Colonic mucosa (tissue), 4 donors: ENCODE results near the gene DPP6. TPM values are rescaled to one million over a fixed set of nuclear protein-coding genes. Genes with fewer than 3 reads are reported as not detected.

ENCODE experiments used
- DNase-seq: peaks from one replicate; pipeline ENCODE4 v3.0.0-alpha.2; 2020
- H3K27ac ChIP-seq: fragments of 200-600 bp; one replicate; pipeline ENCODE4 v1.8.0; 2021
- H3K27me3 ChIP-seq: fragments of 200-600 bp; one replicate; pipeline ENCODE4 v1.8.0; 2021
- H3K36me3 ChIP-seq: fragments of 200-600 bp; one replicate; pipeline ENCODE4 v1.8.0; 2021
- H3K4me1 ChIP-seq: fragments of 200-600 bp; one replicate; pipeline ENCODE4 v1.8.0; 2021; ENCODE audit warnings: mild to moderate bottlenecking
- H3K4me3 ChIP-seq: fragments of 200-600 bp; one replicate; pipeline ENCODE4 v1.8.0; 2021
- H3K9ac ChIP-seq, 2 donors: one replicate each; pipeline ENCODE4 v1.7.0; 2013; ENCODE audit warnings: control low read depth in 2 of 2, low read depth in 2 of 2, low read length in 2 of 2
- H3K9me3 ChIP-seq: fragments of 200-600 bp; one replicate; pipeline ENCODE4 v1.8.0; 2021
- CTCF ChIP-seq: fragments of 200-600 bp; IDR thresholded peaks from one replicate; pipeline ENCODE4 v1.8.0; 2022; ENCODE audit warnings: antibody characterized with exemption, mild to moderate bottlenecking
- intact Hi-C: fragments of 100-400 bp; cut with DNase I; formaldehyde crosslinking; loops from one replicate; pipeline ENCODE4 v1.14.1; 2022
- total RNA-seq, 2 donors: library from RNA; stranded (reverse); fragmentation: NEBNext Ultra II Directional in 1 of 2; extraction: Animal tissue kit (Norgen Biotek cat#: 25700) in 1 of 2; gene quantifications; one replicate each; pipeline ENCODE4 v1.2.1, GENCODE V29; 2021
- donor health status: healthy.
- donor health status: DM: no; HTN: no; CAD: no.
- donor health status: DM: no; HTN: no; CAD: no.

The DPP6 gene
- total RNA-seq, 2 donors from 2014 or later: 0.17 to 3.9 TPM

GRCh38 chr7:154709840-154710520, 657.8 kb downstream of the DPP6 start:
- Histone ChIP-seq H3K36me3 (no peaks in the 10 kb centered on the region), H3K27ac (no peak overlapping the region), H3K4me3 (no peak overlapping the region), H3K27me3 (no peaks in the 10 kb centered on the region), H3K9me3 (no peaks in the 10 kb centered on the region), H3K4me1 (no peaks in the 10 kb centered on the region), H3K9ac (no peak overlapping the region)
- intact Hi-C loops: no loop called here
- no peak for TF ChIP-seq CTCF
- DNase-seq: no peak

GRCh38 chr7:154720016-154720415, 667.8 kb downstream of the DPP6 start:
- Histone ChIP-seq H3K4me3 (no peak overlapping the region), H3K27me3 (no peaks in the 10 kb centered on the region), H3K9me3 (no peaks in the 10 kb centered on the region), H3K4me1 (no peaks in the 10 kb centered on the region), H3K27ac (no peak overlapping the region), H3K9ac (no peak overlapping the region), H3K36me3 (no peaks in the 10 kb centered on the region)
- intact Hi-C loops: no loop called here
- no peak for DNase-seq
- no peak for TF ChIP-seq CTCF

- intact Hi-C loops: no loop called here
- H3K27ac ChIP-seq: no peak overlapping the region
- no peaks in the 10 kb centered on the region for H3K27me3 ChIP-seq
- no peak for TF ChIP-seq CTCF
- DNase-seq: no peak
- no peaks in the 10 kb centered on the region for H3K4me1 ChIP-seq
- H3K36me3 ChIP-seq: no peaks in the 10 kb centered on the region
- no peak overlapping the region for H3K9ac ChIP-seq
- H3K9me3 ChIP-seq: no peaks in the 10 kb centered on the region
- H3K4me3 ChIP-seq: no peak overlapping the region
Observed at GRCh38 chr7:154721086-154721485, 668.9 kb downstream of the DPP6 start.

- no peak overlapping the region for H3K9ac ChIP-seq
- no peaks in the 10 kb centered on the region for H3K4me1 ChIP-seq
- intact Hi-C loops: no loop called here
- H3K36me3 ChIP-seq: no peaks in the 10 kb centered on the region
- no peaks in the 10 kb centered on the region for H3K27me3 ChIP-seq
- H3K27ac ChIP-seq: no peak overlapping the region
- H3K4me3 ChIP-seq: no peak overlapping the region
- H3K9me3 ChIP-seq: no peaks in the 10 kb centered on the region
- no peak for DNase-seq
- no peak for TF ChIP-seq CTCF
Observed at GRCh38 chr7:154726368-154726767, 674.2 kb downstream of the DPP6 start.

DNA sequence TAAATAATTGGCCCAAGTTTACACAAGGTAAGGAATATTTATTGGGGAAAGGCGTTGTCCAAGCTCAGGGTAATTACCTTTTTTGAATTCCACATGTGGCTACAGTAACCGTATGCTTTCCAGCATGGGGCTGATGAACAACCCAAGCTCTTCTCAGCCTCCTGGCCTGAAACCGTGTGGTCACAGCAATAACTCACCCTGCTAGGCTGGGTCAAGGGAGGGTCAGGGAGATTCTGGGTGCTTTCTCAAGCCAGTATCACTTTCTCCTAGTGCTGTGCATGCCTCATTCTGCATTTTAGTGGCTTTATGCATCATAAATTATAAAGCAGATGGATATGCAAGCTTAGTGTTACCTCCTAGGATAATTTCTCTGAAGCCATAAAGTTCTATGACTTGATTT, 676.9 kb downstream of the DPP6 start:
- intact Hi-C loops: no loop called here
- no peak for TF ChIP-seq CTCF
- Histone ChIP-seq H3K4me3 (no peak overlapping the region), H3K27me3 (no peaks in the 10 kb centered on the region), H3K27ac (no peak overlapping the region), H3K4me1 (no peaks in the 10 kb centered on the region), H3K9ac (no peak overlapping the region), H3K9me3 (no peaks in the 10 kb centered on the region), H3K36me3 (no peaks in the 10 kb centered on the region)
- no peak for DNase-seq
